ENCODE measurements around the gene NOP56.

DNA sequence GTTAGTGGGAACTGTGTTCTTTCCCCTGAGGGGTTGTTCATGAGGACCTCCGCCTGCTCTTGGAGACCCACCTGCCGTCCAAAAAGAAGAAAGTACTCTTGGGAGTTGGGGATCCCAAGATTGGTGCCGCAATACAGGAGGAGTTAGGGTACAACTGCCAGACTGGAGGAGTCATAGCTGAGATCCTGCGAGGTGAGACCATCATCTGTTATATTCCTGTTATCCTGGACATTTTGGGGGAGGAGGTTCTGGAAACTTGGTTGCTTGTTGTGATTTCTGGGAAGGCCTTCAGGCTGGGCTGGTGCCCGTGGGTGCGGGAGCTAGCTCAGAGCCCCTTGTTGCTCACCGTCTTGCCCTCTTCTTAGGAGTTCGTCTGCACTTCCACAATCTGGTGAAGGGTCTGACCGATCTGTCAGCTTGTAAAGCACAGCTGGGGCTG, 2.0 kb downstream of the NOP56 start:
- TF ChIP-seq, protein P1, sequence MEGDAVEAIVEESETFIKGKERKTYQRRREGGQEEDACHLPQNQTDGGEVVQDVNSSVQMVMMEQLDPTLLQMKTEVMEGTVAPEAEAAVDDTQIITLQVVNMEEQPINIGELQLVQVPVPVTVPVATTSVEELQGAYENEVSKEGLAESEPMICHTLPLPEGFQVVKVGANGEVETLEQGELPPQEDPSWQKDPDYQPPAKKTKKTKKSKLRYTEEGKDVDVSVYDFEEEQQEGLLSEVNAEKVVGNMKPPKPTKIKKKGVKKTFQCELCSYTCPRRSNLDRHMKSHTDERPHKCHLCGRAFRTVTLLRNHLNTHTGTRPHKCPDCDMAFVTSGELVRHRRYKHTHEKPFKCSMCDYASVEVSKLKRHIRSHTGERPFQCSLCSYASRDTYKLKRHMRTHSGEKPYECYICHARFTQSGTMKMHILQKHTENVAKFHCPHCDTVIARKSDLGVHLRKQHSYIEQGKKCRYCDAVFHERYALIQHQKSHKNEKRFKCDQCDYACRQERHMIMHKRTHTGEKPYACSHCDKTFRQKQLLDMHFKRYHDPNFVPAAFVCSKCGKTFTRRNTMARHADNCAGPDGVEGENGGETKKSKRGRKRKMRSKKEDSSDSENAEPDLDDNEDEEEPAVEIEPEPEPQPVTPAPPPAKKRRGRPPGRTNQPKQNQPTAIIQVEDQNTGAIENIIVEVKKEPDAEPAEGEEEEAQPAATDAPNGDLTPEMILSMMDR (IDR thresholded peaks at IDR 0.05), result no peak
- no peak for TF ChIP-seq EZH2 (IDR thresholded peaks at IDR 0.05)
- TF ChIP-seq EZH2phosphoT487 (IDR thresholded peaks at IDR 0.05), result no peak
